HEK293 (cell line): ENCODE results near the gene GALNT15.

Experiments
- CTCF ChIP-seq: fragments of 450-650 bp; formaldehyde crosslinking; IDR thresholded peaks from 2 replicates; pipeline ENCODE4 v1.5.1; 2016; ENCODE audit warnings: missing biosample characterization, missing genetic modification characterization
- TCF7L2 ChIP-seq: IDR thresholded peaks from 2 replicates; pipeline ENCODE4 v1.6.1; 2011; ENCODE audit warnings: low read depth, mild to moderate bottlenecking, inconsistent platforms, low read length, moderate library complexity, borderline replicate concordance
- ZBTB1 ChIP-seq: fragments of 450-650 bp; formaldehyde crosslinking; IDR thresholded peaks from 2 replicates; pipeline ENCODE4 v1.5.1; 2016; ENCODE audit warnings: missing biosample characterization, missing genetic modification characterization
- ZBTB7A ChIP-seq: fragments of 450-650 bp; formaldehyde crosslinking; IDR thresholded peaks from 2 replicates; pipeline ENCODE4 v1.5.1; 2016; ENCODE audit warnings: low read depth, missing biosample characterization, missing genetic modification characterization
- ZNF140 ChIP-seq: fragments of 450-650 bp; formaldehyde crosslinking; IDR thresholded peaks from 2 replicates; pipeline ENCODE4 v1.5.1; 2016; ENCODE audit warnings: missing biosample characterization, missing genetic modification characterization
- ZNF148 ChIP-seq: fragments of 450-650 bp; formaldehyde crosslinking; IDR thresholded peaks from 2 replicates; pipeline ENCODE4 v1.5.0; 2017; ENCODE audit warnings: missing biosample characterization, missing genetic modification characterization, borderline replicate concordance
- ZNF274 ChIP-seq, 2 experiments: fragments of 200-500 bp in 1 of 2; fragments of 450-650 bp in 1 of 2; sonication (Bioruptor generic) in 1 of 2; formaldehyde crosslinking in 1 of 2; IDR thresholded peaks; 2 replicates each; pipeline versions ENCODE4 v1.5.1 to v1.6.1; 2014 to 2016; ENCODE audit warnings: borderline replicate concordance in 1 of 2, inconsistent platforms in 1 of 2, low read length in 1 of 2, missing biosample characterization in 1 of 2, missing genetic modification characterization in 1 of 2
- ZNF521 ChIP-seq: fragments of 450-650 bp; formaldehyde crosslinking; IDR thresholded peaks from 2 replicates; pipeline ENCODE4 v1.5.1; 2017; ENCODE audit warnings: missing biosample characterization, mild to moderate bottlenecking, missing genetic modification characterization
- ZNF561 ChIP-seq: fragments of 450-650 bp; IDR thresholded peaks from 2 replicates; pipeline ENCODE4 v1.5.1; 2018; ENCODE audit warnings: missing biosample characterization, missing genetic modification characterization, borderline replicate concordance
- ZNF596 ChIP-seq: fragments of 450-650 bp; IDR thresholded peaks from 2 replicates; pipeline ENCODE4 v1.5.0; 2018; ENCODE audit warnings: missing biosample characterization, mild to moderate bottlenecking, missing genetic modification characterization, moderate library complexity
- ZNF785 ChIP-seq: fragments of 450-650 bp; formaldehyde crosslinking; IDR thresholded peaks from 2 replicates; pipeline ENCODE4 v1.5.1; 2016; ENCODE audit warnings: missing biosample characterization, missing genetic modification characterization
- TF ChIP-seq, protein P1 (sequence below): fragments of 450-650 bp; formaldehyde crosslinking; IDR thresholded peaks from 2 replicates; pipeline ENCODE4 v1.5.1; 2016; ENCODE audit warnings: missing biosample characterization, missing genetic modification characterization

- no peak for TF ChIP-seq ZNF521 (tag by site-specific recombination)
- TF ChIP-seq CTCF (tag by site-specific recombination): no peak
- TF ChIP-seq ZBTB1: no peak
- TF ChIP-seq TCF7L2: no peak
- TF ChIP-seq ZNF148 (tag by site-specific recombination): no peak
- no peak for TF ChIP-seq ZNF785 (tag by site-specific recombination)
- TF ChIP-seq ZNF140 (tag by site-specific recombination): no peak
- TF ChIP-seq ZNF596: no peak
- TF ChIP-seq, protein P1, sequence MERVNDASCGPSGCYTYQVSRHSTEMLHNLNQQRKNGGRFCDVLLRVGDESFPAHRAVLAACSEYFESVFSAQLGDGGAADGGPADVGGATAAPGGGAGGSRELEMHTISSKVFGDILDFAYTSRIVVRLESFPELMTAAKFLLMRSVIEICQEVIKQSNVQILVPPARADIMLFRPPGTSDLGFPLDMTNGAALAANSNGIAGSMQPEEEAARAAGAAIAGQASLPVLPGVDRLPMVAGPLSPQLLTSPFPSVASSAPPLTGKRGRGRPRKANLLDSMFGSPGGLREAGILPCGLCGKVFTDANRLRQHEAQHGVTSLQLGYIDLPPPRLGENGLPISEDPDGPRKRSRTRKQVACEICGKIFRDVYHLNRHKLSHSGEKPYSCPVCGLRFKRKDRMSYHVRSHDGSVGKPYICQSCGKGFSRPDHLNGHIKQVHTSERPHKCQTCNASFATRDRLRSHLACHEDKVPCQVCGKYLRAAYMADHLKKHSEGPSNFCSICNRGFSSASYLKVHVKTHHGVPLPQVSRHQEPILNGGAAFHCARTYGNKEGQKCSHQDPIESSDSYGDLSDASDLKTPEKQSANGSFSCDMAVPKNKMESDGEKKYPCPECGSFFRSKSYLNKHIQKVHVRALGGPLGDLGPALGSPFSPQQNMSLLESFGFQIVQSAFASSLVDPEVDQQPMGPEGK (tag by site-specific recombination): no peak
- no peak for TF ChIP-seq ZBTB7A (tag by site-specific recombination)
- TF ChIP-seq ZNF561 (tag by site-specific recombination): no peak
- TF ChIP-seq ZNF274 (IDR thresholded peaks at IDR 0.05; ENCODE audit: low read length): no peak
- TF ChIP-seq ZNF274 (tag by site-specific recombination; IDR thresholded peaks at IDR 0.05; ENCODE audit: borderline replicate concordance): no peak
Observed at GRCh38 chr3:16203031-16203430, 28.6 kb downstream of the GALNT15 start.
